Thymus (tissue), 11 donors: ENCODE results near the gene ISOC2. TPM values are rescaled to one million over a fixed set of nuclear protein-coding genes. Genes with fewer than 3 reads are reported as not detected.
"Not testable (repeated sequence)": the region's sequence is repeated elsewhere in the genome, so short reads cannot be mapped to it uniquely, and the experiment has no call there.

Experiments
- DNase-seq, 9 donors: peaks; one replicate each; pipeline ENCODE4 v3.0.0-alpha.2; 2013; ENCODE audit warnings: low spot score in 9 of 9, low read depth in 6 of 9, missing footprints in 1 of 9
- H3K27ac ChIP-seq, 2 donors: one replicate each; pipeline ENCODE4 v1.5.1; 2013; ENCODE audit warnings: control low read depth in 1 of 2, low read depth in 1 of 2, low read length in 1 of 2, mild to moderate bottlenecking in 1 of 2, moderate library complexity in 1 of 2
- H3K27me3 ChIP-seq, 2 donors: one replicate each; pipeline ENCODE4 v1.5.1; 2013; ENCODE audit warnings: low read length in 1 of 2; ENCODE audit not compliant: control insufficient read depth in 2 of 2, insufficient read depth in 1 of 2
- H3K36me3 ChIP-seq, 2 donors: one replicate each; pipeline ENCODE4 v1.5.1; 2013; ENCODE audit warnings: low read length in 1 of 2, mild to moderate bottlenecking in 1 of 2, moderate library complexity in 1 of 2; ENCODE audit not compliant: control insufficient read depth in 2 of 2, insufficient read depth in 2 of 2
- H3K4me1 ChIP-seq, 2 donors: one replicate each; pipeline ENCODE4 v1.5.1; 2013; ENCODE audit warnings: low read length in 2 of 2; ENCODE audit not compliant: control insufficient read depth in 2 of 2, insufficient read depth in 2 of 2
- H3K4me3 ChIP-seq, 2 donors: one replicate each; pipeline ENCODE4 v1.5.1; 2013; ENCODE audit warnings: low read length in 2 of 2, control low read depth in 1 of 2, mild to moderate bottlenecking in 1 of 2
- H3K9me3 ChIP-seq, 2 donors: one replicate each; pipeline ENCODE4 v1.5.1; 2013; ENCODE audit warnings: low read length in 1 of 2, mild to moderate bottlenecking in 1 of 2; ENCODE audit not compliant: control insufficient read depth in 2 of 2, insufficient read depth in 1 of 2
- WGBS: extraction: QIAGEN DNeasy Blood & Tissue Kit; methylation state at CpG from one replicate; pipeline ENCODE4 v1.1.7; 2013; 5-methylcytosine and 5-hydroxymethylcytosine counted together
- polyA plus RNA-seq: library from polyadenylated mRNA; stranded (reverse); fragments of 200-250 nt; gene quantifications from one replicate; pipeline ENCODE4 v1.2.3, GENCODE V29; 2013
- total RNA-seq: library from RNA; stranded (reverse); fragments of 120-200 nt; gene quantifications from one replicate; pipeline ENCODE4 v1.2.4, GENCODE V29; 2013
- donor health status: healthy.

ISOC2 gene
- total and polyA plus RNA-seq, 2 donors, result 24.8 to 26.4 TPM

DNA sequence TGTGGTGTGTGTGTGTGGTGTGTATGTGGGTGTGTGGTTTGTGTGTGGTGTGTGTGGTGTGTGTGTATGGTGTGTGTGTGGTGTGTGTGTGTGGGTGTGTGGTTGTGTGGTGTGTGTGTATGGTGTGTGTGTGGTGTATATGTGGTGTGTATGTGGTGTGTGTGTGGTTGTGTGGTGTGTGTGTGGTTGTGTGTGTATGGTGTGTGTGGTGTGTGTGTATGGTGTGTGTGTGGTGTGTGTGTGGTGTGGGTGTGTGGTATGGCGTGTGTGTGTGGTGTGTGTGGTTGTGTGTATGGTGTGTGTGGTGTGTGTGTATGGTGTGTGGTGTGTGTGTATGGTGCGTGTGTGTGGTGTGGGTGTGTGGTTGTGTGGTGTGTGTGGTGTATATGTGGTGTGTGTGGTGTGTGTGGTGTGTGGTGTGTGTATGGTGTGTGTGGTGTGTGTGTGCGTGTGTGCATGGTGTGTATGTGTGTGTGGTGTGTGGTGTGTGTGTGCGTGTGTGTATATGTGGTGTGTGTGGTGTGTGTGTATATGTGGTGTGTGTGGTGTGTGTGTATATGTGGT is 27.0 kb downstream of the ISOC2 start:
- Histone ChIP-seq H3K27ac (no peak overlapping the region), H3K27me3 (peaks cover 42 to 84% of the 10 kb centered on the region in 2 donors), H3K36me3 (peaks cover 0 to 3% of the 10 kb centered on the region in 2 donors), H3K9me3 (peaks cover 1 to 9% of the 10 kb centered on the region in 2 donors), H3K4me3 (no peak overlapping the region), H3K4me1 (no peaks in the 10 kb centered on the region)
- 71% methylated on average over 4 of the region's 4 CpGs for WGBS
- DNase-seq, result no peak

DNA sequence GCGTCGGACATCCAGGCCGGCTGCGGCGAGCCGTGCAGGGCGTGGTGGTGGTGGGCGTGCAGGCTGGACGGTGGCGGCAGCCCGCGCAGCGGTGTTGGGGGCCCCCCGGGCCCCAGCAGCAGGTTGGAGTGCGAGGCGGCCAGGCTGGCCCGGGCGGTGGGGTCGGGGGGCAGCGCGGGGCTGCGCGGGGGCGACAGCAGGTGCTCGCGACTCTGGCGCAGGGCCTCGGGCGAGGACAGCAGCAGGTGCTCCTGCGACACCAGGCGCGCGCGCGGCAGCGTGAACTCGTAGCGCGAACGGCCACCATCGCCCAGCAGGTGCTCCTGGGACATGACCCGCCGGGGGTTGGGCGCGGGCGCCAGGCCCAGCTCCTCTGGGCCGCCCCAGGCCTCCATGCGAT is 28.1 kb downstream of the ISOC2 start:
- Histone ChIP-seq H3K36me3 (peaks cover 0 to 3% of the 10 kb centered on the region in 2 donors), H3K27ac (no peak overlapping the region), H3K27me3 (peaks cover 32 to 77% of the 10 kb centered on the region in 2 donors), H3K4me3 (no peak overlapping the region), H3K9me3 (peaks cover 1 to 9% of the 10 kb centered on the region in 2 donors), H3K4me1 (peaks cover 0 to 3% of the 10 kb centered on the region in 2 donors)
- 16% methylated on average over 48 of the region's 48 CpGs for WGBS
- DNase-seq, result no peak

GRCh38 chr19:55432241-55432959 is 29.0 kb downstream of the ISOC2 start:
- H3K27me3 ChIP-seq, result peaks cover 24 to 68% of the 10 kb centered on the region in 2 donors
- no peak for DNase-seq
- no peak overlapping the region for H3K27ac ChIP-seq
- H3K4me1 ChIP-seq, result peaks cover 0 to 3% of the 10 kb centered on the region in 2 donors
- WGBS, result 94% methylated on average over 14 of the region's 14 CpGs
- peaks cover 0 to 3% of the 10 kb centered on the region in 2 donors for H3K36me3 ChIP-seq
- peaks cover 0 to 9% of the 10 kb centered on the region in 2 donors for H3K9me3 ChIP-seq
- H3K4me3 ChIP-seq, result no peak overlapping the region

DNA sequence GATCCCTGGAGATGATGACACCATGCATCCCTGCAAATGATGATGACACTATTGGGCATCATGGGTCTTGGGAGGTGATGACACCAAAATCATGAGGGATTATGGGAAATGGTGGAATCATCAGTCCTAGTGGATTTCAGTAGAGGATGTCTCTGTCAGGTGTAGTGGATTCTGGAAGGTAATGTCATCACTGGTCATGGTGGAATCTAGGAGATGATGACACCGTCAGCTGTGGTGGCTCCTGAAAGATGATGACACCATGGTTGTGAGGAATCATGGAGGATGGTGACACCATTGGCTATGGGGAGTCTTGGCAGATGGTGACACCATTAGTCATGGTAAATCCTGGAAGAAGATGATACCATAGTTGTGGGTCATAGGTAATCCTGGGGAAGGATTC is 30.3 kb downstream of the ISOC2 start:
- no peak for DNase-seq
- H3K36me3 ChIP-seq, result peaks cover 0 to 3% of the 10 kb centered on the region in 2 donors
- 98% methylated on average over 1 of the region's 1 CpG for WGBS
- H3K9me3 ChIP-seq, result peaks cover 0 to 9% of the 10 kb centered on the region in 2 donors
- peaks cover 0 to 3% of the 10 kb centered on the region in 2 donors for H3K4me1 ChIP-seq
- no peak overlapping the region for H3K27ac ChIP-seq
- H3K27me3 ChIP-seq, result peaks cover 17 to 56% of the 10 kb centered on the region in 2 donors
- H3K4me3 ChIP-seq, result no peak overlapping the region

GRCh38 chr19:55426042-55426441 is 35.4 kb downstream of the ISOC2 start:
- Histone ChIP-seq H3K9me3 (peaks cover 0 to 4% of the 10 kb centered on the region in 2 donors), H3K27ac (no peak overlapping the region), H3K36me3 (peaks cover 0 to 3% of the 10 kb centered on the region in 2 donors), H3K27me3 (peaks cover 0 to 10% of the 10 kb centered on the region in 2 donors), H3K4me3 (no peak overlapping the region), H3K4me1 (peaks cover 13 to 14% of the 10 kb centered on the region in 2 donors)
- no peak for DNase-seq
- WGBS, result 91% methylated on average over 2 of the region's 2 CpGs

GRCh38 chr19:55424518-55424917 is 36.9 kb downstream of the ISOC2 start:
- H3K27me3 ChIP-seq, result peaks cover 0 to 6% of the 10 kb centered on the region in 2 donors

DNA sequence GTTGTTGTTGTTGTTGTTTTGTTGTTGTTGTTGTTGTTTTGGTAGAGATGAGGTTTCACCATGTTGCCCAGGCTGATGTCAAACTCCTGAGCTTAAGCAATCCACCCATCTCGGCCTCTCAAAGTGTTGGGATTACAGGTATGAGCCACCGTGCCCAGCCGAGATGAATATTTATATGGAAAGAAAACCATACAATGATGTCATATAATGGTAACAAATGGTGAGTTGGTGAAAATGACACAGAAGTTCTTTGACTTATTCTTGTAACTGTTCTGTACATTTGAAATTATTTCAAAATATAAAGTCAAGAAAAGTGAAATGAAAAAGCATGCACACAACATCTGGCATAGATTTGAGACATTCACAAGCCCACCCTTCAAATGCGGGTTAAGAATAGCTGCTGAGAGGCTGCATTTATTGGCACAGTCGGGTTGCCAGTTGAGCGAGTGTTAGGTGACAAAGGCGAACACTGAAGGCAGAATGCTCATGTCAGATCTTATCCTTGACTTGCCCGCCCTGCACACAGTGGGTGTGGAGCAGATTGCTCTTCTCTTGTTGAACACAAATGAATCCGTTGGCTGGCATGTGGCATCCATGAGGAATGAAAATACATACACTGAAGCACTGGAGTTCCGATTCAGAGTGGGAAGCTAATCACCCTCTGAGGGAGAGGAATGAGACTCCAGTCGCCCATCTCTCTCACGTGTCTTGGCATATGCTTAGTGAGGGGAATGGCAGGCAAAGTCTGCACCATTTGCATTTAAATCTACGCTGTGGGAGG is 38.0 kb downstream of the ISOC2 start:
- H3K27me3 ChIP-seq, result no peaks in the 10 kb centered on the region

More at GRCh38 chr19:55424518-55424917, 36.9 kb downstream of the ISOC2 start:
- Histone ChIP-seq H3K4me3 (no peak overlapping the region), H3K36me3 (no peaks in the 10 kb centered on the region), H3K4me1 (peaks cover 27 to 28% of the 10 kb centered on the region in 2 donors), H3K27ac (no peak overlapping the region), H3K9me3 (peaks cover 0 to 5% of the 10 kb centered on the region in 2 donors)
- DNase-seq, result no peak
- 97% methylated on average over 3 of the region's 3 CpGs for WGBS

GRCh38 chr19:55421281-55421680 is 40.2 kb downstream of the ISOC2 start:
- not testable (repeated sequence) for H3K36me3 ChIP-seq, H3K27me3 ChIP-seq, H3K4me3 ChIP-seq
- WGBS, result 5% methylated on average over 4 of the region's 4 CpGs
- Histone ChIP-seq H3K4me1 (peaks cover 40 to 44% of the 10 kb centered on the region in 2 donors), H3K27ac (peak overlapping the region; percentile 52 to 65), H3K9me3 (peaks cover 0 to 10% of the 10 kb centered on the region in 2 donors)
- DNase-seq, result peak in 3 of 9 donors; percentile 53 to 75 (median 54)

More for the DNA sequence above, 38.0 kb downstream of the ISOC2 start:
- no peak overlapping the region for H3K4me3 ChIP-seq
- peaks cover 34 to 36% of the 10 kb centered on the region in 2 donors for H3K4me1 ChIP-seq
- no peaks in the 10 kb centered on the region for H3K36me3 ChIP-seq
- H3K27ac ChIP-seq, result no peak overlapping the region
- H3K9me3 ChIP-seq, result peaks cover 0 to 10% of the 10 kb centered on the region in 2 donors
- no peak for DNase-seq
- 94% methylated on average over 13 of the region's 13 CpGs for WGBS
